ENCODE data around the gene AHDC1.

AHDC1 gene

DNA sequence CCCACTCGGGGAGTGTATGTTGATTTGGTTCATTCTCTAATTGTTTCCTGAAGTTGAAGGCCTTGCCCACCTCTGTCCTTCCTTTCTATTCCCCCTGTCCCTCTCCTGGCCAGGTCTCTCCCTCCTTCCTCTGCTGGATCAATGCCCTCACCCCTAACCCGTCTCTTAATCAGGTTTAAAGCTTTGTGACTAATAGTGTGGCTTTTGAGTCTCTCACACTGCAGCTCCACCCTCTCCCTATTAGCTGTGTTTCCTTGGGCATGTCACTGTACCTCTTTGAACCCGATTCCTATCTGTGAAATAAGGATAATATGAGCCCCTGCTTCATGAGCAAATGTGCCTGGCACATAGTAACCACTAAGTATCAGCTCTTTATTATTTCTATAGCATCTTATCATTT is 20.5 kb downstream of the AHDC1 start:
- H3K9ac ChIP-seq = no peak overlapping the region
- H3K4me3 ChIP-seq (IDR thresholded peaks at IDR 0.05; ENCODE audit: insufficient read depth, low read depth, low read length) = no peak overlapping the region
- no peaks in the 10 kb centered on the region for H3K36me3 ChIP-seq (ENCODE audit: insufficient read depth)
- H3K4me2 ChIP-seq = no peak overlapping the region
- no peaks in the 10 kb centered on the region for H4K20me1 ChIP-seq (ENCODE audit: insufficient read depth)
- no peak overlapping the region for H3K27ac ChIP-seq
- no peak overlapping the region for H2AFZ ChIP-seq (ENCODE audit: low read depth)
- H3K79me2 ChIP-seq (ENCODE audit: insufficient read depth, low read depth) = no peaks in the 10 kb centered on the region
- no peaks in the 10 kb centered on the region for H3K27me3 ChIP-seq (ENCODE audit: insufficient read depth, low read depth)
- TF ChIP-seq, protein P1, sequence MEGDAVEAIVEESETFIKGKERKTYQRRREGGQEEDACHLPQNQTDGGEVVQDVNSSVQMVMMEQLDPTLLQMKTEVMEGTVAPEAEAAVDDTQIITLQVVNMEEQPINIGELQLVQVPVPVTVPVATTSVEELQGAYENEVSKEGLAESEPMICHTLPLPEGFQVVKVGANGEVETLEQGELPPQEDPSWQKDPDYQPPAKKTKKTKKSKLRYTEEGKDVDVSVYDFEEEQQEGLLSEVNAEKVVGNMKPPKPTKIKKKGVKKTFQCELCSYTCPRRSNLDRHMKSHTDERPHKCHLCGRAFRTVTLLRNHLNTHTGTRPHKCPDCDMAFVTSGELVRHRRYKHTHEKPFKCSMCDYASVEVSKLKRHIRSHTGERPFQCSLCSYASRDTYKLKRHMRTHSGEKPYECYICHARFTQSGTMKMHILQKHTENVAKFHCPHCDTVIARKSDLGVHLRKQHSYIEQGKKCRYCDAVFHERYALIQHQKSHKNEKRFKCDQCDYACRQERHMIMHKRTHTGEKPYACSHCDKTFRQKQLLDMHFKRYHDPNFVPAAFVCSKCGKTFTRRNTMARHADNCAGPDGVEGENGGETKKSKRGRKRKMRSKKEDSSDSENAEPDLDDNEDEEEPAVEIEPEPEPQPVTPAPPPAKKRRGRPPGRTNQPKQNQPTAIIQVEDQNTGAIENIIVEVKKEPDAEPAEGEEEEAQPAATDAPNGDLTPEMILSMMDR (conservative IDR thresholded peaks at IDR 0.05; ENCODE audit: low read depth, low read length) = no peak
- no peaks in the 10 kb centered on the region for H3K4me1 ChIP-seq (ENCODE audit: low read depth, poor library complexity, severe bottlenecking)

GRCh38 chr1:27581823-27582243 is 22.1 kb downstream of the AHDC1 start:
- Histone ChIP-seq H3K27ac (no peak overlapping the region), H3K4me2 (no peak overlapping the region), H3K9ac (no peak overlapping the region), H3K27me3 (ENCODE audit: insufficient read depth, low read depth) (no peaks in the 10 kb centered on the region), H3K4me1 (ENCODE audit: low read depth, poor library complexity, severe bottlenecking) (no peaks in the 10 kb centered on the region), H4K20me1 (ENCODE audit: insufficient read depth) (no peaks in the 10 kb centered on the region), H3K36me3 (ENCODE audit: insufficient read depth) (no peaks in the 10 kb centered on the region), H3K79me2 (ENCODE audit: insufficient read depth, low read depth) (no peaks in the 10 kb centered on the region), H3K4me3 (IDR thresholded peaks at IDR 0.05; ENCODE audit: insufficient read depth, low read depth, low read length) (no peak overlapping the region), H2AFZ (ENCODE audit: low read depth) (no peak overlapping the region)
- TF ChIP-seq, protein P1 (conservative IDR thresholded peaks at IDR 0.05; ENCODE audit: low read depth, low read length) = no peak

DNA sequence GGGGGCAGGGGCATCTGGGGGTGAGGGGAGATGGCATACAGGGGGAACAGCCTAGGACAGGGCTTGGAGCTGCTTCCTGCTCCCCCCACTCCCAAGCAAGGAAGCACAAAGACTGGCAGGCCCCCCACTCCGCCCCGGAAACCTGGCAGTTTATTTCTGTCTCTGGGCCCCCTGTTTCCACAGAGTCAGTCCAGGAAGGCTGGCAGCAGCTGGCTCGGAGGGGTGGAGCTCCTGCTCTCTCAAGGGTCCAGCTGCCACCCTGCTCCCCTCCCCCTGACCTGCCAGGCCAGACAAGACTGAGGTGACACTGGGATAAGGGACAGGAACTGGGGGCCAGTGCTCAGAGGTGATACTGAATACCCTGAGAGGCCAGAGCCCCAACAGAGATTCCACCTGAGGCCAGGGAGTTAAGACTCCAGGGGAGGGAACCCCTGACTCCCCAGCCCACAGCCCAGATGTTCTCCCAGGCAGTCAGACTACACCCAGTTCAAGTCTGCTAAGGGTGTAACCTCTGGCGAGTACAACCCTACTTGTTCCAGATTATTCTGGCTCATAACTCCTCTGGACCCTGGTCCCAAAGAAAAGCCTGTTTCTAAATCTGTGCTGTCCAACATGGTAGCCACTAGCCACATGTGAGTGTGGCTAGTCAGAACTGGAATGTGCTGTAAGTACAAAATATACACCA is 26.3 kb downstream of the AHDC1 start:
- H3K79me2 ChIP-seq (ENCODE audit: insufficient read depth, low read depth) = no peaks in the 10 kb centered on the region
- H3K36me3 ChIP-seq (ENCODE audit: insufficient read depth) = no peaks in the 10 kb centered on the region
- peaks cover 6% of the 10 kb centered on the region; the same call in 1 of the 2 replicates for H3K27me3 ChIP-seq (ENCODE audit: insufficient read depth, low read depth)
- H3K4me2 ChIP-seq = no peak overlapping the region
- no peak overlapping the region for H3K27ac ChIP-seq
- no peak overlapping the region for H3K9ac ChIP-seq
- no peaks in the 10 kb centered on the region for H3K4me1 ChIP-seq (ENCODE audit: low read depth, poor library complexity, severe bottlenecking)
- no peaks in the 10 kb centered on the region for H4K20me1 ChIP-seq (ENCODE audit: insufficient read depth)
- TF ChIP-seq, protein P1 (conservative IDR thresholded peaks at IDR 0.05; ENCODE audit: low read depth, low read length) = no peak
- no peak overlapping the region for H2AFZ ChIP-seq (ENCODE audit: low read depth)
- no peak overlapping the region for H3K4me3 ChIP-seq (IDR thresholded peaks at IDR 0.05; ENCODE audit: insufficient read depth, low read depth, low read length)

- Histone ChIP-seq H2AFZ (ENCODE audit: low read depth) (no peak overlapping the region), H3K4me3 (IDR thresholded peaks at IDR 0.05; ENCODE audit: insufficient read depth, low read depth, low read length) (no peak overlapping the region), H3K9ac (no peak overlapping the region), H3K4me1 (ENCODE audit: low read depth, poor library complexity, severe bottlenecking) (no peaks in the 10 kb centered on the region), H3K36me3 (ENCODE audit: insufficient read depth) (no peaks in the 10 kb centered on the region), H3K27me3 (ENCODE audit: insufficient read depth, low read depth) (peaks cover 6% of the 10 kb centered on the region; the same call in 1 of the 2 replicates), H4K20me1 (ENCODE audit: insufficient read depth) (no peaks in the 10 kb centered on the region), H3K4me2 (no peak overlapping the region), H3K27ac (no peak overlapping the region), H3K79me2 (ENCODE audit: insufficient read depth, low read depth) (no peaks in the 10 kb centered on the region)
- TF ChIP-seq, protein P1 (conservative IDR thresholded peaks at IDR 0.05; ENCODE audit: low read depth, low read length) = no peak
These were observed 27.1 kb downstream of the AHDC1 start for GRCh38 chr1:27576806-27577227.

All from KMS-11 (cell line).